DMS153 (cell line): ENCODE data around the gene C3orf62.

ENCODE experiments used
- DNase-seq: peaks from one replicate; lab custom pipeline; 2025; lab: John Stamatoyannopoulos, UW

The C3orf62 gene

GRCh38 chr3:49276475-49277382, at the start of gene C3orf62:
Gene C3orf62, minus strand, starts transcription at chr3:49277232. Its CDS starts 360 bp downstream, at chr3:49276872.
- peak; percentile 25 for DNase-seq

- no peak for DNase-seq
Observed at GRCh38 chr3:49324768-49325167, 47.7 kb upstream of the C3orf62 start.

- no peak for DNase-seq
Observed at GRCh38 chr3:49316696-49317457, 39.8 kb upstream of the C3orf62 start.

- no peak for DNase-seq
Observed at GRCh38 chr3:49313896-49314688, 37.1 kb upstream of the C3orf62 start.

GRCh38 chr3:49311283-49311682, 34.3 kb upstream of the C3orf62 start:
- DNase-seq = no peak

- no peak for DNase-seq
Observed at GRCh38 chr3:49310677-49311076, 33.6 kb upstream of the C3orf62 start.

- DNase-seq = no peak
Observed at GRCh38 chr3:49305608-49306007, 28.6 kb upstream of the C3orf62 start.

- DNase-seq = no peak
Observed at GRCh38 chr3:49302613-49303012, 25.6 kb upstream of the C3orf62 start.

- DNase-seq = no peak
Observed at GRCh38 chr3:49300595-49300994, 23.6 kb upstream of the C3orf62 start.

- no peak for DNase-seq
Observed at GRCh38 chr3:49298511-49298910, 21.5 kb upstream of the C3orf62 start.

GRCh38 chr3:49296781-49297411, 19.9 kb upstream of the C3orf62 start:
- no peak for DNase-seq

- no peak for DNase-seq
Observed at GRCh38 chr3:49295489-49296058, 18.5 kb upstream of the C3orf62 start.

- DNase-seq = no peak
Observed at GRCh38 chr3:49294343-49294742, 17.3 kb upstream of the C3orf62 start.

GRCh38 chr3:49283997-49284396, 7.0 kb upstream of the C3orf62 start:
- no peak for DNase-seq

- no peak for DNase-seq
Observed at GRCh38 chr3:49279376-49279775, 2.3 kb upstream of the C3orf62 start.

- DNase-seq = no peak
Observed at GRCh38 chr3:49278548-49278947, 1.5 kb upstream of the C3orf62 start.

- DNase-seq = no peak
Observed at GRCh38 chr3:49277383-49277775, 347 bp upstream of the C3orf62 start.

- no peak for DNase-seq
Observed at GRCh38 chr3:49273825-49274532, 3.1 kb downstream of the C3orf62 start.

GRCh38 chr3:49271047-49271446, 6.0 kb downstream of the C3orf62 start:
- no peak for DNase-seq

- no peak for DNase-seq
Observed at GRCh38 chr3:49270156-49270500, 6.9 kb downstream of the C3orf62 start.
